Thyroid gland (tissue), 4 donors: ENCODE results near the gene ALDH7A1.

Source experiments
- CTCF ChIP-seq, 6 experiments: fragments of 200-600 bp in 3 of 6; fragments of 450-650 bp in 3 of 6; sonication (generic) in 3 of 6; IDR thresholded peaks; one replicate each; pipeline ENCODE4 v1.5.1; 2016 to 2019; ENCODE audit warnings: antibody characterized with exemption in 6 of 6, mild to moderate bottlenecking in 2 of 6, inconsistent platforms in 1 of 6, moderate library complexity in 1 of 6
- POLR2A ChIP-seq, 2 donors: fragments of 450-650 bp; IDR thresholded peaks; one replicate each; pipeline ENCODE4 v1.6.1; 2017; ENCODE audit warnings: antibody characterized with exemption in 2 of 2, mild to moderate bottlenecking in 2 of 2, moderate library complexity in 1 of 2

GRCh38 chr5:126509339-126509738 lies 85.7 kb downstream of the ALDH7A1 start:
- no peak for TF ChIP-seq CTCF (IDR thresholded peaks at IDR 0.05)
- TF ChIP-seq POLR2A (IDR thresholded peaks at IDR 0.05): peak in 1 of 2 donors; percentile 37
